SK-N-SH (cell line): ENCODE data around the gene NUAK1. TPM values are rescaled to one million over a fixed set of nuclear protein-coding genes. Genes with fewer than 3 reads are reported as not detected.
A peak's percentile ranks its signal among the peaks of the same experiment; 100 is the strongest.

ENCODE experiments used
- CTCF ChIA-PET: fragments of 300-600, 350-600 bp; formaldehyde crosslinking; extraction: SDS; loops from one replicate; lab custom pipeline; 2021; lab: Yijun Ruan, JAX
- POLR2A ChIA-PET: fragments of 350-600 bp; sonication (Branson Sonifier 250); formaldehyde crosslinking; extraction: SDS; loops from one replicate; lab custom pipeline; 2020; ENCODE audit warnings: antibody characterized with exemption, inconsistent platforms; lab: Yijun Ruan, JAX
- DNase-seq: peaks from one replicate; pipeline ENCODE4 v3.0.0; 2012
- H2AFZ ChIP-seq: fragments of 200-600 bp; sonication (generic); 2 replicates; pipeline ENCODE4 v1.8.1; 2016; ENCODE audit warnings: antibody characterized with exemption, mild to moderate bottlenecking, low read depth
- H3F3A ChIP-seq: fragments of 200-600 bp; sonication (generic); replicated peaks from 2 replicates; pipeline ENCODE3; 2016; ENCODE audit warnings: antibody characterized with exemption, mild to moderate bottlenecking; ENCODE audit not compliant: insufficient read depth
- H3K27ac ChIP-seq, 2 experiments: fragments of 200-500 bp in 1 of 2; fragments of 200-600 bp in 1 of 2; sonication (Bioruptor generic) in 1 of 2; sonication (generic), shearing (Covaris generic) in 1 of 2; 2 replicates each; pipeline versions ENCODE4 v1.5.1 to v1.6.1; 2014 to 2016; ENCODE audit warnings: low read depth in 2 of 2, inconsistent platforms in 1 of 2, low read length in 1 of 2, mild to moderate bottlenecking in 1 of 2, mixed read lengths in 1 of 2
- H3K27me3 ChIP-seq: fragments of 200-600 bp; sonication (generic), shearing (Covaris generic); 2 replicates; pipeline ENCODE4 v1.6.1; 2016; ENCODE audit warnings: mixed run types; ENCODE audit not compliant: insufficient read depth
- H3K36me3 ChIP-seq, 2 experiments: fragments of 200-500 bp in 1 of 2; fragments of 200-600 bp in 1 of 2; sonication (Bioruptor generic) in 1 of 2; sonication (generic) in 1 of 2; replicated peaks in 1 of 2; 2 replicates each; pipeline versions ENCODE3 to v1.5.1; 2014 to 2016; ENCODE audit warnings: low read length in 1 of 2, mild to moderate bottlenecking in 1 of 2; ENCODE audit not compliant: insufficient read depth in 2 of 2, control insufficient read depth in 1 of 2
- H3K4me1 ChIP-seq, 2 experiments: fragments of 200-500 bp in 1 of 2; fragments of 200-600 bp in 1 of 2; sonication (Bioruptor generic) in 1 of 2; sonication (generic), shearing (Covaris generic) in 1 of 2; 2 replicates each; pipeline versions ENCODE4 v1.5.1 to v1.6.1; 2014 to 2016; ENCODE audit warnings: low read depth in 1 of 2, low read length in 1 of 2, mixed run types in 1 of 2; ENCODE audit not compliant: insufficient read depth in 2 of 2, control insufficient read depth in 1 of 2
- H3K4me2 ChIP-seq: fragments of 200-600 bp; sonication (generic), shearing (Covaris generic); 2 replicates; pipeline ENCODE4 v1.6.1; 2017; ENCODE audit warnings: mixed run types
- H3K4me3 ChIP-seq, 2 experiments: fragments of 200-500 bp in 1 of 2; fragments of 200-600 bp in 1 of 2; sonication (Bioruptor generic) in 1 of 2; sonication (generic), shearing (Covaris generic) in 1 of 2; 2 replicates each; pipeline versions ENCODE4 v1.5.1 to v1.8.1; 2014 to 2016; ENCODE audit warnings: low read depth in 2 of 2, inconsistent platforms in 1 of 2, low read length in 1 of 2, mild to moderate bottlenecking in 1 of 2, mixed read lengths in 1 of 2, moderate library complexity in 1 of 2
- H3K79me2 ChIP-seq: fragments of 200-600 bp; sonication (generic); 2 replicates; pipeline ENCODE4 v1.8.1; 2017; ENCODE audit warnings: mild to moderate bottlenecking; ENCODE audit not compliant: insufficient read depth
- H3K9ac ChIP-seq: fragments of 200-600 bp; sonication (generic); 2 replicates; pipeline ENCODE4 v1.6.1; 2017; ENCODE audit warnings: mixed run types
- H3K9me2 ChIP-seq: fragments of 200-600 bp; sonication (generic); 2 replicates; pipeline ENCODE4 v1.6.1; 2017; ENCODE audit warnings: mixed run types
- H3K9me3 ChIP-seq: fragments of 200-600 bp; sonication (generic); 2 replicates; pipeline ENCODE4 v1.6.1; 2017; ENCODE audit warnings: mixed run types, mild to moderate bottlenecking, moderate library complexity
- H4K20me1 ChIP-seq: fragments of 200-600 bp; sonication (generic); 2 replicates; pipeline ENCODE4 v1.6.1; 2017; ENCODE audit warnings: mild to moderate bottlenecking, mixed run types; ENCODE audit not compliant: insufficient read depth
- FOSL2 ChIP-seq: IDR thresholded peaks from 2 replicates; pipeline ENCODE4 v1.4.0; 2012; ENCODE audit warnings: low read depth, mild to moderate bottlenecking, moderate library complexity, borderline replicate concordance
- GABPA ChIP-seq: IDR thresholded peaks from 2 replicates; pipeline ENCODE4 v1.4.0; 2012; ENCODE audit warnings: low read depth, mild to moderate bottlenecking
- GATA2 ChIP-seq: sonication (generic); formaldehyde crosslinking; IDR thresholded peaks from 2 replicates; pipeline ENCODE4 v1.5.0; 2020; ENCODE audit warnings: mild to moderate bottlenecking, missing genetic modification reagents
- IRF3 ChIP-seq: fragments of 150-350 bp; IDR thresholded peaks from 2 replicates; pipeline ENCODE4 v1.6.1; 2016; ENCODE audit warnings: mild to moderate bottlenecking, low read depth, low read length
- JUND ChIP-seq: IDR thresholded peaks from 2 replicates; pipeline ENCODE4 v1.4.0; 2012
- MAX ChIP-seq: IDR thresholded peaks from 2 replicates; pipeline ENCODE4 v1.4.0; 2012; ENCODE audit warnings: low read depth
- NFIC ChIP-seq: IDR thresholded peaks from 2 replicates; pipeline ENCODE4 v1.4.0; 2012; ENCODE audit warnings: borderline replicate concordance
- PBX3 ChIP-seq: IDR thresholded peaks from 2 replicates; pipeline ENCODE4; 2012
- POLR2AphosphoS5 ChIP-seq: IDR thresholded peaks from 2 replicates; pipeline ENCODE4 v1.6.1; 2012; ENCODE audit warnings: low read depth, low read length
- REST ChIP-seq: IDR thresholded peaks from 2 replicates; pipeline ENCODE4 v1.6.1; 2012; ENCODE audit warnings: mild to moderate bottlenecking, low read depth, low read length, moderate library complexity
- SIN3A ChIP-seq: IDR thresholded peaks from 2 replicates; pipeline ENCODE4 v1.6.1; 2012; ENCODE audit warnings: low read depth, mild to moderate bottlenecking, low read length, moderate library complexity, borderline replicate concordance
- SMC3 ChIP-seq: IDR thresholded peaks from 2 replicates; pipeline ENCODE4 v1.6.1; 2012; ENCODE audit warnings: low read depth, low read length, improper control_type of control experiment
- TAF1 ChIP-seq: IDR thresholded peaks from 2 replicates; pipeline ENCODE4 v1.6.1; 2012; ENCODE audit warnings: low read depth, mild to moderate bottlenecking, low read length, moderate library complexity, borderline replicate concordance
- TCF12 ChIP-seq: IDR thresholded peaks from 2 replicates; pipeline ENCODE4 v1.4.0; 2012
- TEAD4 ChIP-seq: IDR thresholded peaks from 2 replicates; pipeline ENCODE4 v1.4.0; 2012; ENCODE audit warnings: mild to moderate bottlenecking, borderline replicate concordance; ENCODE audit not compliant: insufficient read depth
- USF1 ChIP-seq: IDR thresholded peaks from 2 replicates; pipeline ENCODE4 v1.4.0; 2012; ENCODE audit warnings: low read depth, borderline replicate concordance
- USF2 ChIP-seq: fragments of 150-350 bp; IDR thresholded peaks from 2 replicates; pipeline ENCODE4 v1.6.1; 2017; ENCODE audit warnings: antibody characterized with exemption, low read length, low read depth, borderline replicate concordance
- YY1 ChIP-seq: IDR thresholded peaks from 2 replicates; pipeline ENCODE4 v1.4.0; 2012; ENCODE audit warnings: low read depth, mild to moderate bottlenecking
- WGBS: methylation state at CpG from one replicate; pipeline ENCODE4 v1.1.6; 2017; ENCODE audit warnings: low lambda C conversion rate; 5-methylcytosine and 5-hydroxymethylcytosine counted together
- polyA plus RNA-seq, 3 experiments: library from polyadenylated mRNA; depleted of rRNA; stranded (reverse); fragments of >200 nt; gene quantifications; 2 replicates each; pipeline ENCODE4 v1.2.3, GENCODE V29; 2012

The NUAK1 gene
- polyA plus RNA-seq, 1 of the 3 experiments (the other 2 are of a cell fraction) = 8.1 TPM

GRCh38 chr12:106135075-106135474 is 3.7 kb downstream of the NUAK1 start:
- H3K9me2 ChIP-seq = no peaks in the 10 kb centered on the region
- CTCF ChIA-PET = interaction anchor here (1.1 to 6.0 kb wide), 9 partner anchors 13 to 717 kb away, joined by 3 to 72 read pairs (median 5); no protein-coding TSS in a partner anchor
- H3K4me2 ChIP-seq = peak overlapping the region; percentile 88
- H3K27me3 ChIP-seq = no peaks in the 10 kb centered on the region
- peak overlapping the region; percentile 51; the same call in 1 of the 2 replicates for H3K9ac ChIP-seq
- peak overlapping the region in 1 of 2 experiments; percentile 69; a peak in 2 of 4 replicates for H3K27ac ChIP-seq
- peaks cover 41% of the 10 kb centered on the region for H4K20me1 ChIP-seq
- no peaks in the 10 kb centered on the region for H3K9me3 ChIP-seq
- H2AFZ ChIP-seq = no peak overlapping the region
- no peak for DNase-seq
- H3K4me1 ChIP-seq = peaks cover 25 to 28% of the 10 kb centered on the region in 2 experiments
- peaks cover 7% of the 10 kb centered on the region for H3F3A ChIP-seq
- H3K36me3 ChIP-seq = peaks cover 0 to 2% of the 10 kb centered on the region in 2 experiments
- POLR2A ChIA-PET = no interaction called here
- TF ChIP-seq TAF1 (no peak), MAX (no peak), TCF12 (peak; percentile 50; the same call in 1 of the 2 replicates), USF2 (no peak), TEAD4 (no peak), SIN3A (no peak), NFIC (peak; percentile 83), PBX3 (0 out of 2 replicates have a peak, but pooled peaks have one; percentile 12), YY1 (no peak), GATA2 (CRISPR knock-in tag) (no peak), POLR2AphosphoS5 (no peak), GABPA (no peak), JUND (no peak), SMC3 (no peak)
- WGBS = 67% methylated on average over 6 of the region's 6 CpGs
- H3K79me2 ChIP-seq = peaks cover 95% of the 10 kb centered on the region
- peak overlapping the region in 1 of 2 experiments; percentile 80; a peak in 2 of 4 replicates for H3K4me3 ChIP-seq

- Histone ChIP-seq H3K27ac (peak overlapping the region in 1 of 2 experiments; percentile 69; a peak in 2 of 4 replicates), H3K9ac (peak overlapping the region; percentile 51; the same call in 1 of the 2 replicates), H3K4me3 (no peak overlapping the region), H3K4me2 (peak overlapping the region; percentile 88; the same call in 1 of the 2 replicates), H2AFZ (no peak overlapping the region), H3F3A (peaks cover 7% of the 10 kb centered on the region), H3K4me1 (peaks cover 22 to 24% of the 10 kb centered on the region in 2 experiments), H3K9me2 (no peaks in the 10 kb centered on the region), H3K36me3 (peaks cover 0 to 2% of the 10 kb centered on the region in 2 experiments), H3K27me3 (no peaks in the 10 kb centered on the region), H4K20me1 (peaks cover 48% of the 10 kb centered on the region), H3K9me3 (no peaks in the 10 kb centered on the region), H3K79me2 (peaks cover 95% of the 10 kb centered on the region)
- DNase-seq = no peak
- WGBS = 91% methylated on average over 3 of the region's 3 CpGs
- ChIA-PET CTCF (interaction anchor here (1.0 to 6.0 kb wide), 5 partner anchors 14 to 716 kb away, joined by 3 to 72 read pairs (median 5); no protein-coding TSS in a partner anchor), POLR2A (no interaction called here)
- TF ChIP-seq TEAD4 (no peak), IRF3 (no peak), REST (no peak), FOSL2 (no peak), POLR2AphosphoS5 (no peak), YY1 (no peak), TAF1 (no peak), USF1 (no peak)
Observed at GRCh38 chr12:106134294-106134949, 4.3 kb downstream of the NUAK1 start.
